Colon (tissue), 2 donors: ENCODE results near the gene OVOL3.
"Not testable (repeated sequence)": the region's sequence is repeated elsewhere in the genome, so short reads cannot be mapped to it uniquely, and the experiment has no call there.

Source experiments
- FAIRE-seq: peaks from 2 replicates; lab custom pipeline; 2012; peaks lifted over from hg19 to GRCh38; lab: Jason Lieb, UNC
- donor health status: control.
- donor health status: control.

The OVOL3 gene

GRCh38 chr19:36110487-36111199 lies at the start of gene OVOL3:
Gene OVOL3, plus strand, starts transcription at chr19:36111143. Its CDS starts 60 bp downstream, at chr19:36111203.
- no peak for FAIRE-seq

GRCh38 chr19:36061367-36061766 lies 49.6 kb upstream of the OVOL3 start:
- FAIRE-seq: no peak

GRCh38 chr19:36064826-36065225 lies 46.1 kb upstream of the OVOL3 start:
- FAIRE-seq: no peak

GRCh38 chr19:36067681-36068080 lies 43.3 kb upstream of the OVOL3 start:
- no peak for FAIRE-seq

GRCh38 chr19:36068810-36069499 lies 42.0 kb upstream of the OVOL3 start:
- not testable (repeated sequence) for FAIRE-seq

GRCh38 chr19:36072081-36072480 lies 38.9 kb upstream of the OVOL3 start:
- no peak for FAIRE-seq

- no peak for FAIRE-seq
These were observed 37.6 kb upstream of the OVOL3 start for GRCh38 chr19:36073121-36073876.

- no peak for FAIRE-seq
These were observed 31.5 kb upstream of the OVOL3 start for GRCh38 chr19:36079389-36079945.

GRCh38 chr19:36081385-36081784 lies 29.6 kb upstream of the OVOL3 start:
- FAIRE-seq: no peak

- FAIRE-seq: no peak
These were observed 29.0 kb upstream of the OVOL3 start for GRCh38 chr19:36081894-36082293.

- FAIRE-seq: no peak
These were observed 28.0 kb upstream of the OVOL3 start for GRCh38 chr19:36082916-36083315.

- no peak for FAIRE-seq
These were observed 26.5 kb upstream of the OVOL3 start for GRCh38 chr19:36084231-36085009.

GRCh38 chr19:36086326-36086725 lies 24.6 kb upstream of the OVOL3 start:
- FAIRE-seq: no peak

GRCh38 chr19:36089847-36090246 lies 21.1 kb upstream of the OVOL3 start:
- no peak for FAIRE-seq

GRCh38 chr19:36090910-36091695 lies 19.8 kb upstream of the OVOL3 start:
- no peak for FAIRE-seq

GRCh38 chr19:36092566-36092965 lies 18.4 kb upstream of the OVOL3 start:
- no peak for FAIRE-seq

- FAIRE-seq: no peak
These were observed 17.7 kb upstream of the OVOL3 start for GRCh38 chr19:36093146-36093662.

- no peak for FAIRE-seq
These were observed 17.3 kb upstream of the OVOL3 start for GRCh38 chr19:36093687-36094086.

GRCh38 chr19:36097036-36097435 lies 13.9 kb upstream of the OVOL3 start:
- no peak for FAIRE-seq

- no peak for FAIRE-seq
These were observed 11.7 kb upstream of the OVOL3 start for GRCh38 chr19:36099166-36099785.
